Fibroblast of skin of scalp (primary cell): ENCODE data around the gene LYPD4.
"Not testable (repeated sequence)": the region's sequence is repeated elsewhere in the genome, so short reads cannot be mapped to it uniquely, and the experiment has no call there.

Experiments used
- DNase-seq: peaks from one replicate; pipeline ENCODE4 v3.0.0-alpha.2; 2013

The LYPD4 gene

GRCh38 chr19:41796901-41797300, 47.6 kb downstream of the LYPD4 start:
- DNase-seq: no peak

- DNase-seq: no peak
Measured at GRCh38 chr19:41796362-41796761, 48.1 kb downstream of the LYPD4 start, which contains the start of gene CEACAM3. CEACAM3 (plus strand) TSS chr19:41796587; CDS start chr19:41796678, 91 bp downstream.

GRCh38 chr19:41795031-41795461, 49.4 kb downstream of the LYPD4 start:
- peak; percentile 32 for DNase-seq

- no peak for DNase-seq
Measured at GRCh38 chr19:41793414-41793727, 51.1 kb downstream of the LYPD4 start.

GRCh38 chr19:41792513-41793413, 51.7 kb downstream of the LYPD4 start:
- peak; percentile 39 for DNase-seq

GRCh38 chr19:41789053-41789452, 55.4 kb downstream of the LYPD4 start:
- DNase-seq: not testable (repeated sequence)

GRCh38 chr19:41788518-41788917, 56.0 kb downstream of the LYPD4 start:
- not testable (repeated sequence) for DNase-seq
